ENCODE data around the gene ZBTB7A. TPM values are rescaled to one million over a fixed set of nuclear protein-coding genes. Genes with fewer than 3 reads are reported as not detected.

The ZBTB7A gene
- total RNA-seq, 3 donors from 2014 or later = 29.0 to 38.7 (median 29.8) TPM

DNA sequence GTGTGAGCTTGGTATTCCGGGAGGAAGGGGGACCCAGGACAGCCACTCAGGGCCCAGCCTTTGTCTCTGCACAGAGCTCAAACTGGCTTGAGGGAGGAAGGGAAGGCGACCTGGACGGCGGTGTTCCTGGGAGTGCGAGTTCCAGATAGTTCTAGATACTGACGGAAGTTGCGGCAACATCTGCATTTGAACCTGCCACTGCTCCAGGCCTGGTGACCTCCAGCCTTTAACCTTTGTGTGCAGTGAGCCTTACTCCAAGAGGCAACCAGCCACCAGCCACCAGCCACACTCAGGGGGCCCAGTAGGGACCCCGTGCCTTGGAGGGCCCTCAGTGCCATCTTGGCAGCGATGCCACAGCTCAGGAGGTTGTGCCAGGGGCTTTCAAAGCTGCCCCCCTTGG, 15.5 kb upstream of the ZBTB7A start:
- no peaks in the 10 kb centered on the region for H3K4me1 ChIP-seq
- TF ChIP-seq, protein P1, sequence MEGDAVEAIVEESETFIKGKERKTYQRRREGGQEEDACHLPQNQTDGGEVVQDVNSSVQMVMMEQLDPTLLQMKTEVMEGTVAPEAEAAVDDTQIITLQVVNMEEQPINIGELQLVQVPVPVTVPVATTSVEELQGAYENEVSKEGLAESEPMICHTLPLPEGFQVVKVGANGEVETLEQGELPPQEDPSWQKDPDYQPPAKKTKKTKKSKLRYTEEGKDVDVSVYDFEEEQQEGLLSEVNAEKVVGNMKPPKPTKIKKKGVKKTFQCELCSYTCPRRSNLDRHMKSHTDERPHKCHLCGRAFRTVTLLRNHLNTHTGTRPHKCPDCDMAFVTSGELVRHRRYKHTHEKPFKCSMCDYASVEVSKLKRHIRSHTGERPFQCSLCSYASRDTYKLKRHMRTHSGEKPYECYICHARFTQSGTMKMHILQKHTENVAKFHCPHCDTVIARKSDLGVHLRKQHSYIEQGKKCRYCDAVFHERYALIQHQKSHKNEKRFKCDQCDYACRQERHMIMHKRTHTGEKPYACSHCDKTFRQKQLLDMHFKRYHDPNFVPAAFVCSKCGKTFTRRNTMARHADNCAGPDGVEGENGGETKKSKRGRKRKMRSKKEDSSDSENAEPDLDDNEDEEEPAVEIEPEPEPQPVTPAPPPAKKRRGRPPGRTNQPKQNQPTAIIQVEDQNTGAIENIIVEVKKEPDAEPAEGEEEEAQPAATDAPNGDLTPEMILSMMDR (IDR thresholded peaks at IDR 0.05) = no peak
- TF ChIP-seq POLR2A (IDR thresholded peaks at IDR 0.05) (no peak), POLR2AphosphoS5 (IDR thresholded peaks at IDR 0.05) (no peak)
- no peak for DNase-seq (ENCODE audit: low spot score in 2 of 2)
- intact Hi-C loops (cut with DNase I; ENCODE audit: low total_unique reads) = no loop called here
- no peaks in the 10 kb centered on the region for H3K27me3 ChIP-seq
- no peak overlapping the region for H3K4me3 ChIP-seq
- no peaks in the 10 kb centered on the region for H3K36me3 ChIP-seq
- H3K9me3 ChIP-seq = no peaks in the 10 kb centered on the region
- no peak overlapping the region for H3K27ac ChIP-seq

DNA sequence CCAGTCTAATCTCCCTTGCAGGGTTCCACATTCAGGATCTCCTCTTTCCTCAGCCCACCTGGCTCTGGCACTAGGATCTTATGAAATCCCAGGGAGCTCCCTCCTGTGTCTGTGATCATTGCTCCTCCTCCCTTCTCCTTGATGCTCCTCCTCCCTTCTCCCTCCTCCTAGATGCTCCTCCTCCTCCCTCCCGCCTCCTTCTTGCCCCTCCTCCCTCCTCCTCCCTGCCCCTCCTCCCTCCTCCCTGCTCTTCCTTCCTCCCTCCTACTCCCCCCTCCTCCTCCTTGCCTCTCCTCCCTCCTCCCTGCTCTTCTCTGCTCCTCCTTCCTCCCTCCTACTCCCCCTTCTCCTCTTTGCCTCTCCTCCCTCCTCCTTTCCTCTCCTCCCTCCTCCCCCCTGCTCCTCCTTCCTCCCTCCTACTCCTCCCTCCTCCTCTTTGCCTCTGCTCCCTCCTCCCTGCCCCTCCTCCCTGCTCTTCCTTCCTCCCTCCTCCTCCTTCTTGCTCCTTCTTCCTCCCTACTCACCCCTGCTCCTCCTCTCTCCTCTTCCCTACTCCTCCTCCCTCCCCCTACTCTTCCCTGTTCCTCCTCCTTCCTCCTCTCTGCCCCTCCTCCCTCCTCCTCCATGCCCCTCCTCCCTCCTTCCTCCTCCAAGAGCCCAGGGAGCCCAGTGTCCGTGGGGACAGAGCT, 14.9 kb upstream of the ZBTB7A start:
- DNase-seq (ENCODE audit: low spot score in 2 of 2) = no peak
- TF ChIP-seq, protein P1 (IDR thresholded peaks at IDR 0.05) = no peak
- TF ChIP-seq POLR2AphosphoS5 (IDR thresholded peaks at IDR 0.05) (no peak), POLR2A (IDR thresholded peaks at IDR 0.05) (no peak)
- H3K36me3 ChIP-seq = no peaks in the 10 kb centered on the region
- no peak overlapping the region for H3K4me3 ChIP-seq
- no peaks in the 10 kb centered on the region for H3K4me1 ChIP-seq
- intact Hi-C loops (cut with DNase I; ENCODE audit: low total_unique reads) = no loop called here
- H3K27ac ChIP-seq = no peak overlapping the region
- no peaks in the 10 kb centered on the region for H3K9me3 ChIP-seq
- no peaks in the 10 kb centered on the region for H3K27me3 ChIP-seq

DNA sequence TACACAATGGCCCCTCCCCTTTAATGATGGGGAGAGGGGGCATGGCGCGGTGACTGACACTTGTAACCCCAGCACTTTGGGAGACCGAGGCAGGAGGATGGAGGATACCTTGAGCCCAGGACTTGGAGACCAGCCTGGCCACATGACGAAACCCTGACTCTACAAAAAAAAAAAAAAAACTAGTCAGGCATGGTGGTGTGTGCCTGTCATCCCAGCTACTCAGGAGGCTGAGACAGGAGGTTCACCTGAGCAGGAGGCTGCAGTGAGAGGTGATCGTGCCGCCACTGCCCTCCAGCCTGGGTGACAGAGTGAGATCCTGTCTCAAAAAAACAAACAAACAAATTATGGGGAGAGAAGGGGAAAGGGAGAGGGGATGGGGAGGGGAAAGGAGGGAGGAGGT, 13.8 kb upstream of the ZBTB7A start:
- Histone ChIP-seq H3K4me3 (no peak overlapping the region), H3K36me3 (no peaks in the 10 kb centered on the region), H3K27ac (no peak overlapping the region), H3K27me3 (no peaks in the 10 kb centered on the region), H3K4me1 (no peaks in the 10 kb centered on the region), H3K9me3 (no peaks in the 10 kb centered on the region)
- no peak for DNase-seq (ENCODE audit: low spot score in 2 of 2)
- intact Hi-C loops (cut with DNase I; ENCODE audit: low total_unique reads) = no loop called here
- TF ChIP-seq POLR2A (IDR thresholded peaks at IDR 0.05) (no peak), POLR2AphosphoS5 (IDR thresholded peaks at IDR 0.05) (no peak)
- TF ChIP-seq, protein P1 (IDR thresholded peaks at IDR 0.05) = no peak

DNA sequence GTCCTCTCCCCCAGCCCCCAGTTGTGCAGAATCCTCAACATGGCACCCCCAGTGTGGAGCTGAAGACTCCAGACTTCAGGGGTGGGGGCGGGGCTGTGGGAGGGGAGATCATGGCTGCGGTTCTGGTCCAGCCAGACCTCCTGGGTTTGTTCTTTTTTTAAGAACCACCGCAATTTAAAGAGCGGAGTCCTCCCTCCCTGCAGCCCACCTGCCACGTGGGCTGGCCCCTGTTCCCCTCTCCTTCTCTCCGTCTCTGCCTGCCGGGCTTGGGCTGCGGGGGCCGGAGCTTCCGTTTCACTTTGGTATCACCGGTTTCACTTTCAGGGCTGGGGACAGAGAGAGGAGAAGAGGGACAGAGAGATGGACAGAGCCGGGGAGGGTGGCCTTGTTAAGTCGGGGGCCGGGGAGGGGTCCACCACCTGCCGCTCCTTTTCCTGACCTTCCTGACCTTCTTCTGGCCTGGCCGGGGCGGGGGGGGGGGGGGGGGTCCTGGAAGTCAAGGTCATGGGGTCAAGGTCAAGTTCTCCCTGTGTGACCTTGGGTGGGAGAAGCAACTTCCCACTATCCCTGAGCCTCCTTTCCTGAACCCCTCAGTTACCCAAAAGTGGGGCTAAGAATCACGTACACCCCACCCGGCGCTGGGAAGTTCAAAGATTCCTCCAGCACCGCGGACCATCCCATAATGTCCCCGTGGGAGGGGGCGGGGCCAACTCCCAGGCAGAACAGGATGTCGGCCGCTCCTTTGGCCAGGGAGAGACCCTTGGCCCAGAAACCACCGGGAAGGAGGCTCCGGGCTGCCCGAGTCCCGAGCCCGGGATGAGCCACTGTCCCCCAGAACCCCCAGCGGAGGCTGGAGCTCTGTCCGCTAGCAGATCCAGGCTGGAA, 11.3 kb upstream of the ZBTB7A start:
- Histone ChIP-seq H3K27ac (peak overlapping the region; percentile 86 to 88), H3K36me3 (no peaks in the 10 kb centered on the region), H3K27me3 (no peaks in the 10 kb centered on the region), H3K4me1 (no peaks in the 10 kb centered on the region), H3K4me3 (peak overlapping the region; percentile 60 to 74 (median 66)), H3K9me3 (no peaks in the 10 kb centered on the region)
- DNase-seq (ENCODE audit: low spot score in 2 of 2) = peak; percentile 42 to 70
- TF ChIP-seq POLR2A (IDR thresholded peaks at IDR 0.05) = no peak
- TF ChIP-seq, protein P1 (IDR thresholded peaks at IDR 0.05) = no peak
- intact Hi-C loops (cut with DNase I; ENCODE audit: low total_unique reads) = no loop called here

DNA sequence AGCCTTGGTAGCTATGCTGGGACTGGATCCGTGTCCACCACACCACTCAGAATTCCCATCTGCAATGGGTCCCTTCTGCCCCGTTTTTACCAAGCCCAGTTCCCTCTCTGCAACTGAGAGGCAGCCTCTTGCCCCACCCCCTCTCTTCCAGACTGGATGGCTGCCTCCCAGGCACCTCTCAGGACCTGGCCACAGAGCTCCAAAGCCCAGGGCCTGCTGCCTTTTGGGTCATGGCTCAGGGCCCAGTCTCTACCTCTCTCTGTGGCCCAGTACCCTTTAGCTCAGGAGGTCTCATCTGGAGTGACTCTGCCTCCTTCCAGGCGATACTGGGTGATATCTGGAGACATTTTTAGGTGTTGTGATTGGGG, 10.3 kb upstream of the ZBTB7A start:
- H3K9me3 ChIP-seq = no peaks in the 10 kb centered on the region
- peak overlapping the region in 1 of 2 donors; percentile 86 for H3K27ac ChIP-seq
- DNase-seq (ENCODE audit: low spot score in 2 of 2) = no peak
- no peaks in the 10 kb centered on the region for H3K36me3 ChIP-seq
- no peaks in the 10 kb centered on the region for H3K27me3 ChIP-seq
- no peak overlapping the region for H3K4me3 ChIP-seq
- intact Hi-C loops (cut with DNase I; ENCODE audit: low total_unique reads) = no loop called here
- no peaks in the 10 kb centered on the region for H3K4me1 ChIP-seq
- TF ChIP-seq, protein P1 (IDR thresholded peaks at IDR 0.05) = no peak
- TF ChIP-seq POLR2A (IDR thresholded peaks at IDR 0.05) = no peak
- no peak for TF ChIP-seq POLR2AphosphoS5 (IDR thresholded peaks at IDR 0.05)
